Anterior cingulate cortex (tissue), 58 donors: Measurements from ENCODE around the gene SFTPD.
A peak's percentile ranks its signal among the peaks of the same experiment; 100 is the strongest.
"Not testable (repeated sequence)": the region's sequence is repeated elsewhere in the genome, so short reads cannot be mapped to it uniquely, and the experiment has no call there.

Source experiments
- DNase-seq, 58 donors: peaks; one replicate each; lab custom pipeline; 2025; lab: John Stamatoyannopoulos, UW

SFTPD gene

GRCh38 chr10:79928028-79928583 lies 20.8 kb downstream of the SFTPD start:
- DNase-seq: no peak

GRCh38 chr10:79927111-79927828 lies 21.6 kb downstream of the SFTPD start:
- DNase-seq: peak in 35 of 58 donors; percentile 16 to 82 (median 44)

- DNase-seq: no peak
Measured at GRCh38 chr10:79926037-79926436, 22.9 kb downstream of the SFTPD start.

GRCh38 chr10:79925614-79926013 lies 23.3 kb downstream of the SFTPD start:
- no peak for DNase-seq

GRCh38 chr10:79923669-79924068 lies 25.2 kb downstream of the SFTPD start:
- no peak for DNase-seq

GRCh38 chr10:79923145-79923544 lies 25.8 kb downstream of the SFTPD start:
- no peak for DNase-seq

- DNase-seq: not testable (repeated sequence)
Measured at GRCh38 chr10:79922011-79922412, 26.9 kb downstream of the SFTPD start.

GRCh38 chr10:79915838-79916237 lies 33.1 kb downstream of the SFTPD start:
- DNase-seq: not testable (repeated sequence)

GRCh38 chr10:79914512-79914911 lies 34.4 kb downstream of the SFTPD start:
- DNase-seq: not testable (repeated sequence)

- DNase-seq: no peak
Measured at GRCh38 chr10:79910836-79911235, 38.1 kb downstream of the SFTPD start.

GRCh38 chr10:79910344-79910743 lies 38.6 kb downstream of the SFTPD start:
- DNase-seq: no peak

- DNase-seq: no peak
Measured at GRCh38 chr10:79905322-79906314, 43.3 kb downstream of the SFTPD start.

- DNase-seq: peak in 32 of 58 donors; percentile 8 to 73 (median 36)
Measured at GRCh38 chr10:79904671-79905321, 44.1 kb downstream of the SFTPD start.

- DNase-seq: not testable (repeated sequence)
Measured at GRCh38 chr10:79901571-79901970, 47.3 kb downstream of the SFTPD start.

GRCh38 chr10:79898597-79899325 lies 50.1 kb downstream of the SFTPD start:
- DNase-seq: no peak

- DNase-seq: not testable (repeated sequence)
Measured at GRCh38 chr10:79892896-79893295, 56.0 kb downstream of the SFTPD start.

GRCh38 chr10:79890469-79890868 lies 58.4 kb downstream of the SFTPD start:
- no peak for DNase-seq

GRCh38 chr10:79888984-79889383 lies 59.9 kb downstream of the SFTPD start:
- peak in 2 of 58 donors; percentile 4 to 24 for DNase-seq
